K562 (cell line): ENCODE data around the gene YJU2. TPM values are rescaled to one million over a fixed set of nuclear protein-coding genes. Genes with fewer than 3 reads are reported as not detected.

ENCODE experiments used
- ATAC-seq: fragments of 200-7000 bp; cut with Tn5 transposase; 3 replicates; pipeline ENCODE4 v1.9.1; 2020; ENCODE audit warnings: moderate library complexity
- BruUV-seq: library from RNA; stranded (reverse); fragments of 400-500 nt; replicated peaks from 2 replicates; lab custom pipeline; 2021; lab: Mats Ljungman, UMichigan
- CTCF ChIA-PET: fragments of 300-600 bp; formaldehyde crosslinking; extraction: SDS; loops from one replicate; lab custom pipeline; 2021; ENCODE audit warnings: low intra/inter-chr PET ratio; lab: Yijun Ruan, JAX
- POLR2A ChIA-PET: fragments of 300-600, 350-650 bp; sonication (Branson Sonifier 250); formaldehyde crosslinking; extraction: SDS; loops from one replicate; lab custom pipeline; 2021; ENCODE audit warnings: antibody characterized with exemption, inconsistent platforms; lab: Yijun Ruan, JAX
- DNase-seq, 4 experiments: peaks; one replicate each; pipeline versions ENCODE4 v3.0.0 to v3.0.0-alpha.2; 2011 to 2018; ENCODE audit warnings: low spot score in 3 of 4, mixed read lengths in 3 of 4; ENCODE audit errors: extremely low read depth in 1 of 4
- FAIRE-seq: peaks from 2 replicates; lab custom pipeline; 2011; peaks lifted over from hg19 to GRCh38; lab: Jason Lieb, UNC
- H2AFZ ChIP-seq: 2 replicates; pipeline ENCODE4 v1.6.0; 2011; ENCODE audit warnings: low read depth, low read length, control low read depth, inconsistent platforms
- H3K27ac ChIP-seq: fragments of 200-600 bp; 3 replicates; pipeline ENCODE4 v1.8.0; 2011; ENCODE audit warnings: low read depth, mild to moderate bottlenecking, control low read depth, inconsistent platforms, low read length, moderate library complexity, mixed read lengths; ENCODE audit errors: extremely low read depth
- H3K27me3 ChIP-seq, 2 experiments: fragments of 300-600 bp in 1 of 2; 2 replicates in 1 of 2; 3 replicates in 1 of 2; pipeline versions ENCODE4 v1.6.0 to v1.8.0; 2011; ENCODE audit warnings: inconsistent platforms in 2 of 2, low read length in 2 of 2, mild to moderate bottlenecking in 1 of 2, mixed read lengths in 1 of 2, moderate library complexity in 1 of 2; ENCODE audit not compliant: control insufficient read depth in 2 of 2, insufficient read depth in 2 of 2
- H3K36me3 ChIP-seq: fragments of 300-600 bp; 3 replicates; pipeline ENCODE4 v1.8.0; 2011; ENCODE audit warnings: mild to moderate bottlenecking, low read length, inconsistent platforms; ENCODE audit not compliant: control insufficient read depth, insufficient read depth
- H3K4me1 ChIP-seq, 2 experiments: fragments of 200-600 bp in 1 of 2; replicated peaks in 1 of 2; 2 replicates in 1 of 2; 3 replicates in 1 of 2; pipeline versions ENCODE4 v1.5.1 to v1.8.0; 2011; ENCODE audit warnings: inconsistent platforms in 2 of 2, low read length in 2 of 2, mild to moderate bottlenecking in 1 of 2, mixed read lengths in 1 of 2, moderate library complexity in 1 of 2; ENCODE audit not compliant: control insufficient read depth in 2 of 2, insufficient read depth in 2 of 2
- H3K4me2 ChIP-seq: 2 replicates; pipeline ENCODE4 v1.6.1; 2011; ENCODE audit warnings: low read length, control low read depth, inconsistent platforms, mixed read lengths; ENCODE audit not compliant: insufficient read depth
- H3K4me3 ChIP-seq: fragments of 200-600 bp; sonication (generic), shearing (Covaris generic); 2 replicates; pipeline ENCODE4 v1.5.1; 2016; ENCODE audit warnings: control low read depth, inconsistent platforms
- H3K79me2 ChIP-seq: fragments of 200-600 bp; 3 replicates; pipeline ENCODE4 v1.8.0; 2011; ENCODE audit warnings: low read length, inconsistent platforms; ENCODE audit not compliant: control insufficient read depth, insufficient read depth
- H3K9ac ChIP-seq, 2 experiments: 2 replicates each; pipeline versions ENCODE4 v1.6.0 to v1.6.1; 2011; ENCODE audit warnings: low read depth in 2 of 2, low read length in 2 of 2, control low read depth in 1 of 2, inconsistent platforms in 1 of 2, mild to moderate bottlenecking in 1 of 2, mixed read lengths in 1 of 2; ENCODE audit not compliant: insufficient read depth in 1 of 2
- H3K9me1 ChIP-seq: one replicate; pipeline ENCODE4 v1.6.0; 2011; ENCODE audit warnings: inconsistent platforms, mild to moderate bottlenecking, low read length, moderate library complexity; ENCODE audit not compliant: control insufficient read depth, insufficient read depth
- H3K9me3 ChIP-seq: replicated peaks from 2 replicates; pipeline ENCODE4 v1.5.1; 2011; ENCODE audit warnings: low read depth, low read length, inconsistent platforms; ENCODE audit not compliant: control insufficient read depth, insufficient read depth
- H4K20me1 ChIP-seq: replicated peaks from 2 replicates; pipeline ENCODE4 v1.6.1; 2011; ENCODE audit warnings: low read length, inconsistent platforms, mixed read lengths; ENCODE audit not compliant: control insufficient read depth, insufficient read depth
- HMG20B ChIP-seq: fragments of 250-450 bp; sonication (Bioruptor Pico); IDR thresholded peaks from 2 replicates; pipeline ENCODE4 v1.5.0; 2021; ENCODE audit warnings: mild to moderate bottlenecking
- RFX1 ChIP-seq: fragments of 450-650 bp; IDR thresholded peaks from 2 replicates; pipeline ENCODE4 v1.6.1; 2016; ENCODE audit warnings: mild to moderate bottlenecking, moderate library complexity
- SMAD3 ChIP-seq: fragments of 450-650 bp; formaldehyde crosslinking; conservative IDR thresholded peaks from 2 replicates; pipeline ENCODE4 v1.4.0; 2020; ENCODE audit warnings: mild to moderate bottlenecking
- WGBS: fragments of 100-300 bp; shearing (Covaris generic); methylation state at CpG from one replicate; pipeline ENCODE4 v1.1.6; 2016; ENCODE audit warnings: low coverage, mixed read lengths; ENCODE audit not compliant: insufficient coverage; ENCODE audit errors: missing lambda C conversion rate; 5-methylcytosine and 5-hydroxymethylcytosine counted together
- in situ Hi-C: fragments of 300-500 bp; cut with MboI; formaldehyde crosslinking; loops from 4 replicates; pipeline ENCODE4 v1.15.0; 2018; ENCODE audit warnings: inconsistent platforms, mixed read lengths
- intact Hi-C: fragments of 100-400 bp; cut with micrococcal nuclease; formaldehyde crosslinking; loops from 2 replicates; pipeline ENCODE4 v1.14.2; 2022
- polyA plus RNA-seq, 8 experiments: library from polyadenylated mRNA; depleted of rRNA in 4 of 8; stranded (reverse) in 5 of 8; unstranded in 3 of 8; fragments of >200 nt; fragmentation: Nextera tagmentation in 2 of 8; fragmentation: Illumina TruSeq in 1 of 8; extraction: Ambion mirVana in 2 of 8; extraction: Trizol in 1 of 8; gene quantifications; 2 replicates each; pipeline versions ENCODE4 v1.2.1 to v1.2.3, GENCODE V29; 2011 to 2014; ENCODE audit warnings: inconsistent platforms in 1 of 8, missing spikeins in 1 of 8
- total RNA-seq, 7 experiments: library from RNA; depleted of rRNA in 6 of 7; stranded (reverse); fragments of >200 nt in 6 of 7; fragmentation: Illumina TruSeq in 2 of 7; extraction: Trizol in 2 of 7; gene quantifications; 2 replicates each; pipeline versions ENCODE4 v1.2.1 to v1.2.3, GENCODE V29; 2011 to 2021; ENCODE audit warnings: low replicate concordance in 1 of 7
- TF ChIP-seq, protein P1 (sequence below): sonication (generic); formaldehyde crosslinking; IDR thresholded peaks from 2 replicates; pipeline ENCODE4 v1.5.0; 2020; ENCODE audit warnings: missing genetic modification reagents
- TF ChIP-seq, protein P2 (sequence below): fragments of 450-650 bp; conservative IDR thresholded peaks from 2 replicates; pipeline ENCODE4 v1.6.1; 2016; ENCODE audit warnings: missing genetic modification characterization, low read depth, mild to moderate bottlenecking, control low read depth, missing compliant biosample characterization
- TF ChIP-seq, protein P3 (sequence below): fragments of 250-450 bp; sonication (Bioruptor Pico); IDR thresholded peaks from 2 replicates; pipeline ENCODE4 v1.4.0; 2020; ENCODE audit warnings: mild to moderate bottlenecking
- TF ChIP-seq, protein P4 (sequence below): sonication (generic); formaldehyde crosslinking; IDR thresholded peaks from 2 replicates; pipeline ENCODE4 v1.8.1; 2023; ENCODE audit warnings: mild to moderate bottlenecking, missing genetic modification reagents

The YJU2 gene
- total and polyA plus RNA-seq, 9 of the 15 experiments (the other 6 are each of a cell fraction or from before 2014, with no cell fraction given), result 0.41 to 34.9 (median 19.3) TPM

DNA sequence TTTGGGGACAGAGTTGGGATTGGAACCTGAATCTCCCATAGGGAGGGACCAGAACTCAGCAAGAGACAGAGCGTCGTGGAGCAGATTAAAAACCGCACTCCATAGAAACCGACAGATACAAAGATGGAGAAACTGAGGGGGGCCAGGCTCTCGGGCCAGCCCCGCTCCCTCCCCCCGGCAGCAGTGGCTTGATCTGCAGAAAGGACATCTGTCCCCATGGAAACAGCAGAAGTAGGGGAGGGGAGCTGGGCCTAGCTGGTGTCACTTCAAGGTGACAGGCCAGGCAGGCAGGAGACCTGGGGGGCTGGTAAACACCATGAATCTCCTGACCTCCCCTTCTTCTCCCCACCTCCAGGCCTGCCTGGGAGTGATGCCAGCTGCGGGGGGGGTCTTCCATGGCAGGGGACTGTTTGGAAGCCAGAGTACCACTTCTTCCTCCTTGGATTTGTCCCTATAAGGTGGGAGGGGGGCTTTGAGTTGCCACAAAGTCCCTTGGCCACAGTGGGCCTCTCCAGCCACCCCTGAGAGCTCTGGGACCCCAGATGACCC lies 44.4 kb downstream of the YJU2 start:
- no TSS peak for BruUV-seq
- Histone ChIP-seq H3K4me2 (no peak overlapping the region), H3K36me3 (no peaks in the 10 kb centered on the region), H3K27ac (no peak overlapping the region), H3K9ac (peak overlapping the region in 1 of 2 experiments; percentile 1; a peak in 1 of 4 replicates), H3K79me2 (no peaks in the 10 kb centered on the region), H4K20me1 (no peaks in the 10 kb centered on the region), H3K27me3 (peaks cover 3 to 8% of the 10 kb centered on the region in 2 experiments; a peak in 2 of 5 replicates), H2AFZ (no peak overlapping the region; the same call in 1 of the 2 replicates), H3K4me3 (no peak overlapping the region), H3K9me1 (no peaks in the 10 kb centered on the region), H3K4me1 (peaks cover 6 to 22% of the 10 kb centered on the region in 2 experiments; a peak in 4 of 5 replicates), H3K9me3 (no peaks in the 10 kb centered on the region)
- 35% methylated on average over 8 of the region's 8 CpGs for WGBS
- ATAC-seq (no peak), FAIRE-seq (no peak), DNase-seq (no peak)
- in situ Hi-C loops (no loop called here), intact Hi-C loops (no loop called here)
- TF ChIP-seq, protein P1, sequence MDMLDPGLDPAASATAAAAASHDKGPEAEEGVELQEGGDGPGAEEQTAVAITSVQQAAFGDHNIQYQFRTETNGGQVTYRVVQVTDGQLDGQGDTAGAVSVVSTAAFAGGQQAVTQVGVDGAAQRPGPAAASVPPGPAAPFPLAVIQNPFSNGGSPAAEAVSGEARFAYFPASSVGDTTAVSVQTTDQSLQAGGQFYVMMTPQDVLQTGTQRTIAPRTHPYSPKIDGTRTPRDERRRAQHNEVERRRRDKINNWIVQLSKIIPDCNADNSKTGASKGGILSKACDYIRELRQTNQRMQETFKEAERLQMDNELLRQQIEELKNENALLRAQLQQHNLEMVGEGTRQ (CRISPR knock-in tag), result no peak
- peak; percentile 57 for TF ChIP-seq RFX1
- ChIA-PET POLR2A (interaction anchor here (0.6 to 1.6 kb wide), 3 partner anchors 10 to 269 kb away, joined by 3 to 4 read pairs (median 3); partner anchors contain the start of genes FSD1 and TMIGD2), CTCF (no interaction called here)

DNA sequence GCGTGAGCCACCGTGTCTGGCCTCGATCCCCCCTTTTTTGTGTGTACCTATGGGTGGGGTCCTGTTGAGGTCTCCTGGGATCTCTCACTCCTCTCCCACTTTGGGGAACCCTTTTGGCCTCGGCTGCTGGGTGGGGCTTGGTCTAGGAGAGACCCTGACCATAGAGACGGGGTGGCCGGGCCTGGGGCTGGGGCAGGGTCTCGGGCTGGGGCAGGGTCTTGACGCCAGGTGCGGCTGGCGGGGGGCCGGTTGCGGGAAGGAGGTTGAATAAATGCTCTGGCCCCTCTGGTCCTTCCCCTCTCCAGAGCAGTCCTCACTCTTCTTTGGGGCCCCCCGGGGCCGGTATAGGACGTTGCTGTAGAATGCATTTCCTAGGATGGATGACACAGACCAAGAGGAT lies 45.6 kb downstream of the YJU2 start:
- intact Hi-C loops (no loop called here), in situ Hi-C loops (no loop called here)
- no peak overlapping the region for H3K9ac ChIP-seq
- FAIRE-seq, result no peak
- BruUV-seq, result no TSS peak
- H3K27ac ChIP-seq, result no peak overlapping the region
- WGBS, result 25% methylated on average over 4 of the region's 15 CpGs
- peaks cover 3 to 8% of the 10 kb centered on the region in 2 experiments; a peak in 2 of 5 replicates for H3K27me3 ChIP-seq
- no peaks in the 10 kb centered on the region for H3K9me3 ChIP-seq
- no peaks in the 10 kb centered on the region for H3K36me3 ChIP-seq
- H3K79me2 ChIP-seq, result no peaks in the 10 kb centered on the region
- no peak overlapping the region for H3K4me3 ChIP-seq
- 0 out of 3 replicates have a peak, but pooled peaks have one; percentile 18 for ATAC-seq
- DNase-seq, result no peak
- no peaks in the 10 kb centered on the region for H3K9me1 ChIP-seq
- H2AFZ ChIP-seq, result no peak overlapping the region
- CTCF ChIA-PET, result no interaction called here
- peaks cover 6 to 27% of the 10 kb centered on the region in 2 experiments; a peak in 4 of 5 replicates for H3K4me1 ChIP-seq
- POLR2A ChIA-PET, result interaction anchor here (1.6 kb wide), 1 partner anchor 12 kb away, joined by 3 read pairs; the partner anchor contains the start of gene FSD1
- no peak overlapping the region for H3K4me2 ChIP-seq
- H4K20me1 ChIP-seq, result no peaks in the 10 kb centered on the region
- TF ChIP-seq, protein P2, sequence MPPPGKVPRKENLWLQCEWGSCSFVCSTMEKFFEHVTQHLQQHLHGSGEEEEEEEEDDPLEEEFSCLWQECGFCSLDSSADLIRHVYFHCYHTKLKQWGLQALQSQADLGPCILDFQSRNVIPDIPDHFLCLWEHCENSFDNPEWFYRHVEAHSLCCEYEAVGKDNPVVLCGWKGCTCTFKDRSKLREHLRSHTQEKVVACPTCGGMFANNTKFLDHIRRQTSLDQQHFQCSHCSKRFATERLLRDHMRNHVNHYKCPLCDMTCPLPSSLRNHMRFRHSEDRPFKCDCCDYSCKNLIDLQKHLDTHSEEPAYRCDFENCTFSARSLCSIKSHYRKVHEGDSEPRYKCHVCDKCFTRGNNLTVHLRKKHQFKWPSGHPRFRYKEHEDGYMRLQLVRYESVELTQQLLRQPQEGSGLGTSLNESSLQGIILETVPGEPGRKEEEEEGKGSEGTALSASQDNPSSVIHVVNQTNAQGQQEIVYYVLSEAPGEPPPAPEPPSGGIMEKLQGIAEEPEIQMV (tag), result no peak
- TF ChIP-seq, protein P3, sequence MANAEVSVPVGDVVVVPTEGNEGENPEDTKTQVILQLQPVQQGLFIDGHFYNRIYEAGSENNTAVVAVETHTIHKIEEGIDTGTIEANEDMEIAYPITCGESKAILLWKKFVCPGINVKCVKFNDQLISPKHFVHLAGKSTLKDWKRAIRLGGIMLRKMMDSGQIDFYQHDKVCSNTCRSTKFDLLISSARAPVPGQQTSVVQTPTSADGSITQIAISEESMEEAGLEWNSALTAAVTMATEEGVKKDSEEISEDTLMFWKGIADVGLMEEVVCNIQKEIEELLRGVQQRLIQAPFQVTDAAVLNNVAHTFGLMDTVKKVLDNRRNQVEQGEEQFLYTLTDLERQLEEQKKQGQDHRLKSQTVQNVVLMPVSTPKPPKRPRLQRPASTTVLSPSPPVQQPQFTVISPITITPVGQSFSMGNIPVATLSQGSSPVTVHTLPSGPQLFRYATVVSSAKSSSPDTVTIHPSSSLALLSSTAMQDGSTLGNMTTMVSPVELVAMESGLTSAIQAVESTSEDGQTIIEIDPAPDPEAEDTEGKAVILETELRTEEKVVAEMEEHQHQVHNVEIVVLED, result no peak
- TF ChIP-seq, protein P4, sequence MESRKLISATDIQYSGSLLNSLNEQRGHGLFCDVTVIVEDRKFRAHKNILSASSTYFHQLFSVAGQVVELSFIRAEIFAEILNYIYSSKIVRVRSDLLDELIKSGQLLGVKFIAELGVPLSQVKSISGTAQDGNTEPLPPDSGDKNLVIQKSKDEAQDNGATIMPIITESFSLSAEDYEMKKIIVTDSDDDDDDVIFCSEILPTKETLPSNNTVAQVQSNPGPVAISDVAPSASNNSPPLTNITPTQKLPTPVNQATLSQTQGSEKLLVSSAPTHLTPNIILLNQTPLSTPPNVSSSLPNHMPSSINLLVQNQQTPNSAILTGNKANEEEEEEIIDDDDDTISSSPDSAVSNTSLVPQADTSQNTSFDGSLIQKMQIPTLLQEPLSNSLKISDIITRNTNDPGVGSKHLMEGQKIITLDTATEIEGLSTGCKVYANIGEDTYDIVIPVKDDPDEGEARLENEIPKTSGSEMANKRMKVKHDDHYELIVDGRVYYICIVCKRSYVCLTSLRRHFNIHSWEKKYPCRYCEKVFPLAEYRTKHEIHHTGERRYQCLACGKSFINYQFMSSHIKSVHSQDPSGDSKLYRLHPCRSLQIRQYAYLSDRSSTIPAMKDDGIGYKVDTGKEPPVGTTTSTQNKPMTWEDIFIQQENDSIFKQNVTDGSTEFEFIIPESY (CRISPR knock-in tag), result no peak
- TF ChIP-seq SMAD3 (no peak), HMG20B (CRISPR knock-in tag) (no peak)
